ENCODE results near the gene PLET1. TPM values are rescaled to one million over a fixed set of nuclear protein-coding genes. Genes with fewer than 3 reads are reported as not detected.

The PLET1 gene
- total RNA-seq, 2 donors from 2014 or later: not detected

DNA sequence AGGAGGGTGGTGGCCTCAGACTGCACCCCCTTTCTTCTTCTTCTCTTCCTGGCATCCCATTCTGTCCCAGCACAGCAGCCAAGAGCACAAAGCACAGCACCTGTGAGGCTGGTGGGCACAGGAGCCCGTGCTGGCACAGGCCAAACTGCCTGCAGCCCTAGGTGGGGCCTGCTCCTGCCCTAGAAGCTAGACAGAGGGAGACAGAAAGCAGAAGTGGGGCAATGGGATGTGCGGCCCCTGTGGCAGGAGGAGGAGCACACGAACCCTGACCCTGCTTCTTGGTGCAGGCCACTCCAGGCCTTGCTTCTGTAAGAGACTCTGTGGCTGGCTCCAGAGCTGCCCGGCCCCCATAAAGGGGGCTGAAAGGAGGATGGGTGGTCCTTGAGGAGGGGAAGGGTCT, 38.4 kb downstream of the PLET1 start:
- intact Hi-C loops (cut with DNase I): loop anchor here (10.0 kb wide), 1 partner anchor 1062 kb away; no protein-coding TSS in a partner anchor
- no peak for DNase-seq (ENCODE audit: low spot score)
- H3K27ac ChIP-seq: no peak overlapping the region
- TF ChIP-seq, protein P1, sequence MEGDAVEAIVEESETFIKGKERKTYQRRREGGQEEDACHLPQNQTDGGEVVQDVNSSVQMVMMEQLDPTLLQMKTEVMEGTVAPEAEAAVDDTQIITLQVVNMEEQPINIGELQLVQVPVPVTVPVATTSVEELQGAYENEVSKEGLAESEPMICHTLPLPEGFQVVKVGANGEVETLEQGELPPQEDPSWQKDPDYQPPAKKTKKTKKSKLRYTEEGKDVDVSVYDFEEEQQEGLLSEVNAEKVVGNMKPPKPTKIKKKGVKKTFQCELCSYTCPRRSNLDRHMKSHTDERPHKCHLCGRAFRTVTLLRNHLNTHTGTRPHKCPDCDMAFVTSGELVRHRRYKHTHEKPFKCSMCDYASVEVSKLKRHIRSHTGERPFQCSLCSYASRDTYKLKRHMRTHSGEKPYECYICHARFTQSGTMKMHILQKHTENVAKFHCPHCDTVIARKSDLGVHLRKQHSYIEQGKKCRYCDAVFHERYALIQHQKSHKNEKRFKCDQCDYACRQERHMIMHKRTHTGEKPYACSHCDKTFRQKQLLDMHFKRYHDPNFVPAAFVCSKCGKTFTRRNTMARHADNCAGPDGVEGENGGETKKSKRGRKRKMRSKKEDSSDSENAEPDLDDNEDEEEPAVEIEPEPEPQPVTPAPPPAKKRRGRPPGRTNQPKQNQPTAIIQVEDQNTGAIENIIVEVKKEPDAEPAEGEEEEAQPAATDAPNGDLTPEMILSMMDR (IDR thresholded peaks at IDR 0.05): no peak
- TF ChIP-seq POLR2A (IDR thresholded peaks at IDR 0.05) (no peak), POLR2AphosphoS5 (IDR thresholded peaks at IDR 0.05) (no peak)
- no peak overlapping the region for H3K4me3 ChIP-seq
- H3K9me3 ChIP-seq: no peaks in the 10 kb centered on the region
- no peaks in the 10 kb centered on the region for H3K27me3 ChIP-seq (replicated peaks; ENCODE audit: insufficient read depth)
- H3K36me3 ChIP-seq: no peaks in the 10 kb centered on the region
- no peaks in the 10 kb centered on the region for H3K4me1 ChIP-seq (replicated peaks)
- 73% methylated on average over 4 of the region's 4 CpGs for WGBS

DNA sequence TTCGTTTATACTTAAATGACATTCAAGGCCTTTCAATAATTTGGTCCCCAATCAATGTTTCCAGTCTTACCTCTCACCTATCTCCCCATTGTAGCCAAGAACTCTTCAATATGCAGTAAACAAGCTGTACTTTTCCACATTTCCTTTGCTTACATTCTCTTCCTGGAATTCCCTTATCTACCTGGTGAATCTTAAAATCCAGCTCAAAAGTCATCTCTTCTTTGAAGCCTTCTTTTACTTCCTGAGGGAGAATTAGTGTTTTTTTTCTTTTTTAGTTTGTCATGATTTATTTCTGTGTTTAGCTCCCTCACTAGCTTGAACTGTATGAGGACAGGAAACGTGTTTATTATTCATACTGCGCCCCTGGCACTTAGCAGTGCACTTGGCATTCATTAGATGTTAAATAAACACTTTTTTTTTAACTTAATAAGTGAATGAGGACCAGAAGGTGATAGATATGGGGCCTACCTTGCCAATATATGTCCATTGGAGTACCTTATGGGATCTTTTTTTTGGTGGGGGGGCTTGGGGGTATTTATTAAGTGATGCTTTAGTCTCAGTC, 39.3 kb downstream of the PLET1 start:
- no peak overlapping the region for H3K4me3 ChIP-seq
- H3K27me3 ChIP-seq (replicated peaks; ENCODE audit: insufficient read depth): no peaks in the 10 kb centered on the region
- WGBS: 28% methylated on average over 3 of the region's 3 CpGs
- no peak for TF ChIP-seq POLR2AphosphoS5 (IDR thresholded peaks at IDR 0.05)
- no peak for TF ChIP-seq POLR2A (IDR thresholded peaks at IDR 0.05)
- TF ChIP-seq, protein P1 (IDR thresholded peaks at IDR 0.05): no peak
- H3K4me1 ChIP-seq (replicated peaks): no peaks in the 10 kb centered on the region
- no peak overlapping the region for H3K27ac ChIP-seq
- no peak for DNase-seq (ENCODE audit: low spot score)
- H3K9me3 ChIP-seq: no peaks in the 10 kb centered on the region
- H3K36me3 ChIP-seq: no peaks in the 10 kb centered on the region
- intact Hi-C loops (cut with DNase I): loop anchor here (10.0 kb wide), 1 partner anchor 1063 kb away; no protein-coding TSS in a partner anchor

DNA sequence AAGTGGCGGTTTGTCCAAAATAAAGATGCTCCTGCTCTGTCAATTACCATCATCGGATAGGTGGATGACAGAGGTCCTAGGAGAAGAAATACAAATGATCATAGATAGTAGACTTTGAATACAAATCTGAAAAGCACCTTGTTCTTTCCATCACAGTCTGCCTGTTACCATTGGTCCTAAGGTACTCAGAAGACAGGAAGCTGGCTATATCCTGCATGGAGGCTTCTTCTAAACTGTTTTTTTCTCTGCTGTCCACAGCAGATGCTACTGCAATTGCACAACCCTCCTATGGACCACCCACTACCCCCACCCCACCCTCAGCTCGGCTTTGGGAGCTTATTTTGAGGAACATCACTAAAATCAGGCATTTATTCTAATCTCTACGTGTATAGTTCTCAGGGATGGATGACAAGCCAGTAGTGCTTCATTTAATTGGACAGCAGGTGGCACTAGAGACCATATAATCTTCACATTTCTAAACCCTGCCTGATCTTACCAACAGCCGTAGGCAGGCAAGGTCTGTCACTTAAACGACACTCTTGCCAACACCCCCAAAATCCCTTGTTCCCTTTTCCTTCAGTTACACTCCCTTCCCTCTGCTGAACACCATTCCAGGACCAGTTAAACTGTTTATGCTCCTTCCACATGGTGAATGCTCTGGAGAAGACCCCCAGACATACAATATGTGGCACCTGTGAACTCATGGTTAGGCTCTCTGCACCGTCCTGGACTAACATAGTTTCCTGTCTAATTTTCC, 41.0 kb downstream of the PLET1 start:
- WGBS: 33% methylated on average over 7 of the region's 7 CpGs
- no peaks in the 10 kb centered on the region for H3K27me3 ChIP-seq (replicated peaks; ENCODE audit: insufficient read depth)
- DNase-seq (ENCODE audit: low spot score): peak; percentile 58
- TF ChIP-seq POLR2A (IDR thresholded peaks at IDR 0.05): no peak
- peak; percentile 41 for TF ChIP-seq POLR2AphosphoS5 (IDR thresholded peaks at IDR 0.05)
- TF ChIP-seq, protein P1 (IDR thresholded peaks at IDR 0.05): peak; percentile 22 to 91 (median 86)
- intact Hi-C loops (cut with DNase I): loop anchor here (2.0 to 10.0 kb wide), 2 partner anchors 61 to 1065 kb away; no protein-coding TSS in a partner anchor
- no peaks in the 10 kb centered on the region for H3K4me1 ChIP-seq (replicated peaks)
- no peaks in the 10 kb centered on the region for H3K36me3 ChIP-seq
- H3K4me3 ChIP-seq: no peak overlapping the region
- no peaks in the 10 kb centered on the region for H3K9me3 ChIP-seq
- no peak overlapping the region for H3K27ac ChIP-seq

DNA sequence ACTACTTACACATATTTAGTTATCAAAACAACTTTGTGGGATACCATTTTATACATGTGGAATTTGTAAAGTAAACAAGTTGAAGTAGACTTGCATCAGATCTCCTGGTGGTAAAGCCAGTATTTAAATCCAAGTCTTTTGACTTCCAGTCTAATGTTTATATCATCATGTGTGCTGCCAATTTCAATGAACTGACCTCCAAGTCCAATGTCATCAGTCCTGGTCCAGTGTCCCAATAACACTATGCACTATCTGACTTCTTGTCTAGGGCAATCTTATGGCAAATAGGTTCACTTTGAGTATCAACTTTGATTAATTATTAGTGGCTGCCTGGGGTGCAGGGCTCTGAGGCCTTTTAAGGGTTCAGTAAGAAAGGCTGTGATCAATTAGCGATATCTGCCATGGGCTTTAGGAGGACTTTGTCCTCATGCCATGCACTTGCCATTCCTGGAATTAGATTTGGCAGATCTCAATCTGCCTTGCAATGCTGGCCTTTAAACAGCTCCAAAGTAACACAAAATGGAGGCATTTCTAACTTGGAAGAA, 44.0 kb downstream of the PLET1 start:
- Histone ChIP-seq H3K9me3 (no peaks in the 10 kb centered on the region), H3K27ac (no peak overlapping the region), H3K36me3 (no peaks in the 10 kb centered on the region), H3K4me1 (replicated peaks) (no peaks in the 10 kb centered on the region), H3K27me3 (replicated peaks; ENCODE audit: insufficient read depth) (no peaks in the 10 kb centered on the region), H3K4me3 (no peak overlapping the region)
- 87% methylated on average over 1 of the region's 1 CpG for WGBS
- intact Hi-C loops (cut with DNase I): no loop called here
- TF ChIP-seq, protein P1 (IDR thresholded peaks at IDR 0.05): no peak
- TF ChIP-seq POLR2AphosphoS5 (IDR thresholded peaks at IDR 0.05) (no peak), POLR2A (IDR thresholded peaks at IDR 0.05) (no peak)
- DNase-seq (ENCODE audit: low spot score): no peak

All from prostate gland (tissue), 2 donors.